ENCODE data around the gene FGF16.
"Not testable (repeated sequence)": the region's sequence is repeated elsewhere in the genome, so short reads cannot be mapped to it uniquely, and the experiment has no call there.

FGF16 gene

DNA sequence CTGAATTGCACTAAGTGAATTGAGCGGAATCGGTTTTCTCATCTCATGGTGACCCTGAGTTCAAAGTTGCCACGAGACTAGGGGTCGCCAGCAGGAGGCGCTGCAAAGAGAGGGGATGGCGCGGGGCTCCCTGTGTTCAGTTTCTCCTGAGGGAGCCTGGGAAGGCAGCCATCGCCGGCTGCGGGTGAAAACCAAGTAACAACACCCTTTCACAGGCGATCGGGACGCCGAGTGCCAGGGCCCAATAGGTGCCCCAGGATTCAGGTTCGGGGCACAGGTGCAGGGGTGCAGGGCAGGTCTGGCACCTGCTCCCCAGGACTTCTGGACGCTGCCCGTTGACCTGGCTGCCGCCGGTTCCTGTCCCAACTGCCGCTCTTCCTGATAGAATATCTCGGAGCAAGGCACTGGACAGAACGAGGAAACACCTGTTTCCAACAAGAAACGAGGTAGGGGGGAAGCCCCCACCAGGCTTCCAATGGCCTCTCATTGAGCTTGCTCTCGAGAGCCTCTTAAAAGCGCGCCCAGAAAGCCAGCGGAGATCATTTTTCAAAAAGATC is 1.1 kb upstream of the FGF16 start:
- peak in 1 of 2 donors; percentile 3 for DNase-seq (ENCODE audit: low read depth in 2 of 2)

DNA sequence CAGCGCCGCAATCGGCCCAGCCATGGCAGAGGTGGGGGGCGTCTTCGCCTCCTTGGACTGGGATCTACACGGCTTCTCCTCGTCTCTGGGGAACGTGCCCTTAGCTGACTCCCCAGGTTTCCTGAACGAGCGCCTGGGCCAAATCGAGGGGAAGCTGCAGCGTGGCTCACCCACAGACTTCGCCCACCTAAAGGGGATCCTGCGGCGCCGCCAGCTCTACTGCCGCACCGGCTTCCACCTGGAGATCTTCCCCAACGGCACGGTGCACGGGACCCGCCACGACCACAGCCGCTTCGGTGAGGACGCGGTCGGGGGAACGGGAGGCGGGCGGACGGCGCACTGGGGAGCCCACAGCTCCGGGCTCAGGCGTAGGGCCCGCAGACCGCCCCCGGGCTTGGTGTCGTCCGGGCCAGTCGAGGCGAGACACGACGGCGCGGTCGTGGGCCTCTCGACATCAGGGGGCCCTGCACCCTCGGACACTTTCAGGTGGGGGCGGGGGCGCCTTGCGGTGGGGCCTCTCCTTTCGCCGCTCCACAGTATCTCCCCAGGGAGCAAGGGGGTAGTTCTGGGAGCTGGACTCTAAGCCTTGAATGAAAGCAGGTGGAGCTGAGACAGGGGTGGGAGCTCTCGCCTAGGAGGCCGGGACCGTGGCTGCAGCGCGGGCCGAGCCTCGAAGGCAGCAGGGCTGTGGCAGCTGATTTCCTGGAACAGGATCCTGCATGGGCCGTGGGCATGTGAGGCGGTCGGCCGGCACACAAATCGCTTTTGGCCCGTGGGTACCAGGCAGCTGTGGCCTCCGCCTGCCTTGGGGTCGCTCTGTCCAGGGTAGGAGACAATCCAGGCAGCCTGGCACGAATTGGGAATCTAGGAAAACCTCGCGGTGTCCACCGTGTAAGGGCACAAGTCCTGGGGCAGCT is 722 bp downstream of the FGF16 start:
- no peak for DNase-seq (ENCODE audit: low read depth in 2 of 2)

GRCh38 chrX:77450415-77450814 is 3.2 kb downstream of the FGF16 start:
- DNase-seq (ENCODE audit: low read depth in 2 of 2), result no peak

- no peak for DNase-seq (ENCODE audit: low read depth in 2 of 2)
These were observed 3.8 kb downstream of the FGF16 start for GRCh38 chrX:77450996-77451395.

DNA sequence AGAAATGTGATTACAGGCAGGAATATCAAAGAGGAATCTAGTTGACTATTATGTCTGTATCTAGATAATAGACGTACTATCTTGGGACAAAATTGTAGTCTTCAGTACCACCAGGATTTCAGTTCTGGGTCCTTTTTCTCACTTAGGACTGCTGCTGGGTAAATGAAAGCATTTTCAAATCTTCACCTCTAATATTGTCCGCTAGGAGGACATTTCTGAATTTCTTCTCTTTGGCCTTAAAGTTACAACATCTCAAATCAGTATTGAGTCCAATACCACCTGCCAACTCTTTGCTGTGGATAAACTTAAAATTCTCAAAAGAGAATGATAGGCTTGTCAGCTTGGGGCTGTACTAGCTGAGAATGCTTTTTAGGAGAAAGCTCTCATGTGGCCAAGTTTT is 6.0 kb downstream of the FGF16 start:
- no peak for DNase-seq (ENCODE audit: low read depth in 2 of 2)

- no peak for DNase-seq (ENCODE audit: low read depth in 2 of 2)
These were observed 8.2 kb downstream of the FGF16 start for GRCh38 chrX:77455437-77455836.

- no peak for DNase-seq (ENCODE audit: low read depth in 2 of 2)
These were observed 36.9 kb downstream of the FGF16 start for GRCh38 chrX:77484045-77484444.

DNA sequence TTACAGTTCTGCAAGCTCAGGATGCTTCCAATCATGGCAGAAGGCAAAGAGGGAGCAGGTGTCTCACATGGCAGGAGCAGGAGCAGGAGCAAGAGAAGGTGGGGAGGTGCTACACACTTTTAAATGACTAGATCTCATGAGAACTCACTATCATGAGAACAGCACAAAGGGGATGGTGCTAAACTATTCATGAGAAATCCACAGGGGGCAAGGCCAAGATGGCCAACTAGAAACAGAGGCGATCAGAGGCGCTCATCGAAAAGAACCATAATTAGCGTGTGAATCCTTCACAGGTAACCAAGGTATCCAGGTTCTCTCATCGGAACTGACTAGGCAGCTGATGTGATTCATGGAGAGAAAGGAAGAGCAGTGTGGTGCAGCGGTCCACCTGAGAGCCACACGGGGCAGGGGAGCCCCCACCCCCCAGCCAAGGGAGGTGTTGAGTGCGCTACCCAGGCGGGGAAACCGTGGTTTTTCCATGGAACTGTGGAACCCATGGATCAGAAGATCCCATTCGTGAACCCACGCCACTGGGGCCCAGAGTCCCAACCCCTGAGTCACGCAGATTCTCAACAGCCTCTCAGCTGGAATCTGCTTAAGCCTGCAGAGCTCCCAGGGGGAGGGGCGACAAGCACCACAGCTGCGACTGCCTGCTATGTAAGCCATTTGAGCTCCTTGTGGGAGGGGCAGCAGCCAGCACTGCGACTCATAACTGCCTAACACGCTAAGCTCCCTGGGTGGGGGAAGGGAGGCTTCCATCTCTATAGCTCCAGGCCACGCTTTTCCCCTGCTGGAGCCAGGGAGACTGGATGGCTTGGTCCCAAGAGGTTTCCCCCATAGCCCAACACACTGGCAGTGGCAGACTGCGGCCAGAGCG is 46.7 kb downstream of the FGF16 start:
- no peak for DNase-seq (ENCODE audit: low read depth in 2 of 2)

- DNase-seq (ENCODE audit: low read depth in 2 of 2), result not testable (repeated sequence)
These were observed 53.0 kb downstream of the FGF16 start for GRCh38 chrX:77500164-77500563.

GRCh38 chrX:77502951-77503525 is 55.8 kb downstream of the FGF16 start:
- DNase-seq (ENCODE audit: low read depth in 2 of 2), result no peak

DNA sequence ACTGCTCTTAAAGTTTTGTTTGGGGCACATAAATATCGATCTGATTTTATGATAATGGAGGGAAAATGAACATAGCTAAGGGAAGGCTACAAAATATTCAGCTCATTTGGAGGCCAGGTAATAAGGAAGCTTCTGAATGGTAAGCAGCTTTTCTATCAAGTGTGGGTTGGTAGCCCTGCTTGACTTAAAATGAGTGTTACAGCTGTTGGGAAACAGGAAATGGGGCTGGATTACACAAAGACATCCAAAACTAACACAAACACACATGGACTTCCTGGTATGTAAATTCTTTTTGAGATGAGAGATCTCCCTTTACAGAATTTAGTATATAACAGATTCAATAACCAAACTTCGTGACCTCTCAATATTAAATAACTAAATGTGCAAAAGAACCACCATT is 58.0 kb downstream of the FGF16 start:
- no peak for DNase-seq (ENCODE audit: low read depth in 2 of 2)
